SK-N-SH (cell line): ENCODE measurements around the gene TP63. TPM values are rescaled to one million over a fixed set of nuclear protein-coding genes. Genes with fewer than 3 reads are reported as not detected.

Experiments
- CTCF ChIA-PET: fragments of 300-600, 350-600 bp; formaldehyde crosslinking; extraction: SDS; loops from one replicate; lab custom pipeline; 2021; lab: Yijun Ruan, JAX
- POLR2A ChIA-PET: fragments of 350-600 bp; sonication (Branson Sonifier 250); formaldehyde crosslinking; extraction: SDS; loops from one replicate; lab custom pipeline; 2020; ENCODE audit warnings: antibody characterized with exemption, inconsistent platforms; lab: Yijun Ruan, JAX
- DNase-seq: peaks from one replicate; pipeline ENCODE4 v3.0.0; 2012
- H2AFZ ChIP-seq: fragments of 200-600 bp; sonication (generic); 2 replicates; pipeline ENCODE4 v1.8.1; 2016; ENCODE audit warnings: antibody characterized with exemption, mild to moderate bottlenecking, low read depth
- H3F3A ChIP-seq: fragments of 200-600 bp; sonication (generic); replicated peaks from 2 replicates; pipeline ENCODE3; 2016; ENCODE audit warnings: antibody characterized with exemption, mild to moderate bottlenecking; ENCODE audit not compliant: insufficient read depth
- H3K27ac ChIP-seq, 2 experiments: fragments of 200-500 bp in 1 of 2; fragments of 200-600 bp in 1 of 2; sonication (Bioruptor generic) in 1 of 2; sonication (generic), shearing (Covaris generic) in 1 of 2; 2 replicates each; pipeline versions ENCODE4 v1.5.1 to v1.6.1; 2014 to 2016; ENCODE audit warnings: low read depth in 2 of 2, inconsistent platforms in 1 of 2, low read length in 1 of 2, mild to moderate bottlenecking in 1 of 2, mixed read lengths in 1 of 2
- H3K27me3 ChIP-seq: fragments of 200-600 bp; sonication (generic), shearing (Covaris generic); 2 replicates; pipeline ENCODE4 v1.6.1; 2016; ENCODE audit warnings: mixed run types; ENCODE audit not compliant: insufficient read depth
- H3K36me3 ChIP-seq, 2 experiments: fragments of 200-500 bp in 1 of 2; fragments of 200-600 bp in 1 of 2; sonication (Bioruptor generic) in 1 of 2; sonication (generic) in 1 of 2; replicated peaks in 1 of 2; 2 replicates each; pipeline versions ENCODE3 to v1.5.1; 2014 to 2016; ENCODE audit warnings: low read length in 1 of 2, mild to moderate bottlenecking in 1 of 2; ENCODE audit not compliant: insufficient read depth in 2 of 2, control insufficient read depth in 1 of 2
- H3K4me1 ChIP-seq, 2 experiments: fragments of 200-500 bp in 1 of 2; fragments of 200-600 bp in 1 of 2; sonication (Bioruptor generic) in 1 of 2; sonication (generic), shearing (Covaris generic) in 1 of 2; 2 replicates each; pipeline versions ENCODE4 v1.5.1 to v1.6.1; 2014 to 2016; ENCODE audit warnings: low read depth in 1 of 2, low read length in 1 of 2, mixed run types in 1 of 2; ENCODE audit not compliant: insufficient read depth in 2 of 2, control insufficient read depth in 1 of 2
- H3K4me2 ChIP-seq: fragments of 200-600 bp; sonication (generic), shearing (Covaris generic); 2 replicates; pipeline ENCODE4 v1.6.1; 2017; ENCODE audit warnings: mixed run types
- H3K4me3 ChIP-seq, 2 experiments: fragments of 200-500 bp in 1 of 2; fragments of 200-600 bp in 1 of 2; sonication (Bioruptor generic) in 1 of 2; sonication (generic), shearing (Covaris generic) in 1 of 2; 2 replicates each; pipeline versions ENCODE4 v1.5.1 to v1.8.1; 2014 to 2016; ENCODE audit warnings: low read depth in 2 of 2, inconsistent platforms in 1 of 2, low read length in 1 of 2, mild to moderate bottlenecking in 1 of 2, mixed read lengths in 1 of 2, moderate library complexity in 1 of 2
- H3K79me2 ChIP-seq: fragments of 200-600 bp; sonication (generic); 2 replicates; pipeline ENCODE4 v1.8.1; 2017; ENCODE audit warnings: mild to moderate bottlenecking; ENCODE audit not compliant: insufficient read depth
- H3K9ac ChIP-seq: fragments of 200-600 bp; sonication (generic); 2 replicates; pipeline ENCODE4 v1.6.1; 2017; ENCODE audit warnings: mixed run types
- H3K9me2 ChIP-seq: fragments of 200-600 bp; sonication (generic); 2 replicates; pipeline ENCODE4 v1.6.1; 2017; ENCODE audit warnings: mixed run types
- H3K9me3 ChIP-seq: fragments of 200-600 bp; sonication (generic); 2 replicates; pipeline ENCODE4 v1.6.1; 2017; ENCODE audit warnings: mixed run types, mild to moderate bottlenecking, moderate library complexity
- H4K20me1 ChIP-seq: fragments of 200-600 bp; sonication (generic); 2 replicates; pipeline ENCODE4 v1.6.1; 2017; ENCODE audit warnings: mild to moderate bottlenecking, mixed run types; ENCODE audit not compliant: insufficient read depth
- EP300 ChIP-seq, 2 experiments: IDR thresholded peaks; 2 replicates each; pipeline versions ENCODE4 v1.4.0 to v1.6.1; 2012; ENCODE audit warnings: borderline replicate concordance in 1 of 2, low read depth in 1 of 2, low read length in 1 of 2
- FOXJ3 ChIP-seq: sonication (generic); formaldehyde crosslinking; IDR thresholded peaks from 2 replicates; pipeline ENCODE4 v1.5.1; 2020; ENCODE audit warnings: mild to moderate bottlenecking, missing genetic modification reagents
- FOXM1 ChIP-seq: IDR thresholded peaks from 2 replicates; pipeline ENCODE4 v1.4.0; 2012; ENCODE audit warnings: low read depth, mild to moderate bottlenecking
- GATA2 ChIP-seq: sonication (generic); formaldehyde crosslinking; IDR thresholded peaks from 2 replicates; pipeline ENCODE4 v1.5.0; 2020; ENCODE audit warnings: mild to moderate bottlenecking, missing genetic modification reagents
- JUND ChIP-seq: IDR thresholded peaks from 2 replicates; pipeline ENCODE4 v1.4.0; 2012
- MXI1 ChIP-seq: IDR thresholded peaks from 2 replicates; pipeline ENCODE4 v1.6.1; 2012; ENCODE audit warnings: mild to moderate bottlenecking, low read depth, low read length, improper control_type of control experiment
- NFIC ChIP-seq: IDR thresholded peaks from 2 replicates; pipeline ENCODE4 v1.4.0; 2012; ENCODE audit warnings: borderline replicate concordance
- POLR2AphosphoS5 ChIP-seq: IDR thresholded peaks from 2 replicates; pipeline ENCODE4 v1.6.1; 2012; ENCODE audit warnings: low read depth, low read length
- RAD21 ChIP-seq: IDR thresholded peaks from 2 replicates; pipeline ENCODE4 v1.6.1; 2012; ENCODE audit warnings: mild to moderate bottlenecking, low read length
- RCOR1 ChIP-seq: fragments of 150-350 bp; IDR thresholded peaks from 2 replicates; pipeline ENCODE4 v1.6.1; 2017; ENCODE audit warnings: antibody characterized with exemption, low read length
- RFX5 ChIP-seq: IDR thresholded peaks from 2 replicates; pipeline ENCODE4 v1.6.1; 2012; ENCODE audit warnings: mild to moderate bottlenecking, improper control_type of control experiment, low read length
- RXRA ChIP-seq: IDR thresholded peaks from 2 replicates; pipeline ENCODE4 v1.4.0; 2012; ENCODE audit warnings: low read depth, mild to moderate bottlenecking, borderline replicate concordance
- SMC3 ChIP-seq: IDR thresholded peaks from 2 replicates; pipeline ENCODE4 v1.6.1; 2012; ENCODE audit warnings: low read depth, low read length, improper control_type of control experiment
- TCF12 ChIP-seq: IDR thresholded peaks from 2 replicates; pipeline ENCODE4 v1.4.0; 2012
- YY1 ChIP-seq: IDR thresholded peaks from 2 replicates; pipeline ENCODE4 v1.4.0; 2012; ENCODE audit warnings: low read depth, mild to moderate bottlenecking
- WGBS: methylation state at CpG from one replicate; pipeline ENCODE4 v1.1.6; 2017; ENCODE audit warnings: low lambda C conversion rate; 5-methylcytosine and 5-hydroxymethylcytosine counted together
- polyA plus RNA-seq, 3 experiments: library from polyadenylated mRNA; depleted of rRNA; stranded (reverse); fragments of >200 nt; gene quantifications; 2 replicates each; pipeline ENCODE4 v1.2.3, GENCODE V29; 2012
- TF ChIP-seq, protein P1 (sequence below): IDR thresholded peaks from 2 replicates; pipeline ENCODE4 v1.6.1; 2012; ENCODE audit warnings: mild to moderate bottlenecking, low read depth, low read length, moderate library complexity
- TF ChIP-seq, protein P2 (sequence below): IDR thresholded peaks from 2 replicates; pipeline ENCODE4 v1.4.0; 2012; ENCODE audit warnings: low read depth, borderline replicate concordance
- TF ChIP-seq, protein P3 (sequence below): fragments of 150-350 bp; IDR thresholded peaks from 2 replicates; pipeline ENCODE4 v1.6.1; 2016; ENCODE audit warnings: mild to moderate bottlenecking, low read depth, low read length

The TP63 gene
- polyA plus RNA-seq, 1 of the 3 experiments (the other 2 are of a cell fraction), result not detected

DNA sequence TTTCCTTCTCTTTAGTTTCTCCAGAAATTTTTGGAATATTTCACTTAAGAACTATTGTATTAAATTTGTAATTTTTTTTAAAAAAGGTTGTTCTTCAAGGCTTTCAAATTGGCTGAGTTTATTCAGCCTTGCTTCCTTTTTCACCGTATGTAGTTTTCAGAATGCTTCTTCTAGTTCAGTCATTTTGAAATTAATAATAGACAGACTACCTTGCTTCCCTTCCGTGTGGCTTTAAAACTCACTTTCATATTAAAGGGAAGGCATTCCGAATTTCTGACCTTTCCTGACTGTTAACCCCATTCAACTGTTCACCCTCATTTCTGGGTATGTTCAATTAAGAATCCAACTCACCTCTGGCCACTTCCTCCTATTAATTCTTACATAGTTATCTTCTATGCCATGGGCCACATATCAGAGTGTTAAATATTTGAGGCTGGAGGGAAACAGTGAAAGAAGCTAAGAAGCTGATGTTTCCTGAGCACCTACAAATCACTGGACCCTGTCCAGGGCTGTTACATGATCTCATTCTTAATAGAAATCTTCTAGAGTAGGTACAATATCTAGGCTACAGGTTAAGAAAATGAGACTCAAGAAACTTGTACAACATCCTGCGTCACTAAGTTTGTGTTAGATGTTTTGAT lies 252.0 kb downstream of the TP63 start:
- Histone ChIP-seq H2AFZ (no peak overlapping the region), H3K27me3 (peaks cover 7% of the 10 kb centered on the region; the same call in 1 of the 2 replicates), H3F3A (no peaks in the 10 kb centered on the region), H3K4me3 (no peak overlapping the region), H3K9me3 (no peaks in the 10 kb centered on the region), H3K36me3 (no peaks in the 10 kb centered on the region), H3K27ac (no peak overlapping the region), H3K9ac (no peak overlapping the region), H4K20me1 (no peaks in the 10 kb centered on the region), H3K9me2 (no peaks in the 10 kb centered on the region), H3K4me1 (no peaks in the 10 kb centered on the region), H3K4me2 (no peak overlapping the region), H3K79me2 (no peaks in the 10 kb centered on the region)
- WGBS, result 10% methylated on average over 4 of the region's 4 CpGs
- ChIA-PET CTCF (no interaction called here), POLR2A (no interaction called here)
- TF ChIP-seq TCF12, result no peak
- no peak for TF ChIP-seq RXRA
- TF ChIP-seq FOXJ3 (CRISPR knock-in tag), result no peak
- TF ChIP-seq NFIC, result no peak
- no peak for TF ChIP-seq MXI1
- TF ChIP-seq YY1, result no peak
- no peak for TF ChIP-seq RFX5
- no peak for TF ChIP-seq RCOR1
- TF ChIP-seq, protein P1, sequence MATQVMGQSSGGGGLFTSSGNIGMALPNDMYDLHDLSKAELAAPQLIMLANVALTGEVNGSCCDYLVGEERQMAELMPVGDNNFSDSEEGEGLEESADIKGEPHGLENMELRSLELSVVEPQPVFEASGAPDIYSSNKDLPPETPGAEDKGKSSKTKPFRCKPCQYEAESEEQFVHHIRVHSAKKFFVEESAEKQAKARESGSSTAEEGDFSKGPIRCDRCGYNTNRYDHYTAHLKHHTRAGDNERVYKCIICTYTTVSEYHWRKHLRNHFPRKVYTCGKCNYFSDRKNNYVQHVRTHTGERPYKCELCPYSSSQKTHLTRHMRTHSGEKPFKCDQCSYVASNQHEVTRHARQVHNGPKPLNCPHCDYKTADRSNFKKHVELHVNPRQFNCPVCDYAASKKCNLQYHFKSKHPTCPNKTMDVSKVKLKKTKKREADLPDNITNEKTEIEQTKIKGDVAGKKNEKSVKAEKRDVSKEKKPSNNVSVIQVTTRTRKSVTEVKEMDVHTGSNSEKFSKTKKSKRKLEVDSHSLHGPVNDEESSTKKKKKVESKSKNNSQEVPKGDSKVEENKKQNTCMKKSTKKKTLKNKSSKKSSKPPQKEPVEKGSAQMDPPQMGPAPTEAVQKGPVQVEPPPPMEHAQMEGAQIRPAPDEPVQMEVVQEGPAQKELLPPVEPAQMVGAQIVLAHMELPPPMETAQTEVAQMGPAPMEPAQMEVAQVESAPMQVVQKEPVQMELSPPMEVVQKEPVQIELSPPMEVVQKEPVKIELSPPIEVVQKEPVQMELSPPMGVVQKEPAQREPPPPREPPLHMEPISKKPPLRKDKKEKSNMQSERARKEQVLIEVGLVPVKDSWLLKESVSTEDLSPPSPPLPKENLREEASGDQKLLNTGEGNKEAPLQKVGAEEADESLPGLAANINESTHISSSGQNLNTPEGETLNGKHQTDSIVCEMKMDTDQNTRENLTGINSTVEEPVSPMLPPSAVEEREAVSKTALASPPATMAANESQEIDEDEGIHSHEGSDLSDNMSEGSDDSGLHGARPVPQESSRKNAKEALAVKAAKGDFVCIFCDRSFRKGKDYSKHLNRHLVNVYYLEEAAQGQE, result no peak
- no peak for TF ChIP-seq EP300 (IDR thresholded peaks at IDR 0.05; ENCODE audit: borderline replicate concordance in 1 of 2, low read depth in 1 of 2, low read length in 1 of 2)
- TF ChIP-seq GATA2 (CRISPR knock-in tag), result no peak
- no peak for DNase-seq

DNA sequence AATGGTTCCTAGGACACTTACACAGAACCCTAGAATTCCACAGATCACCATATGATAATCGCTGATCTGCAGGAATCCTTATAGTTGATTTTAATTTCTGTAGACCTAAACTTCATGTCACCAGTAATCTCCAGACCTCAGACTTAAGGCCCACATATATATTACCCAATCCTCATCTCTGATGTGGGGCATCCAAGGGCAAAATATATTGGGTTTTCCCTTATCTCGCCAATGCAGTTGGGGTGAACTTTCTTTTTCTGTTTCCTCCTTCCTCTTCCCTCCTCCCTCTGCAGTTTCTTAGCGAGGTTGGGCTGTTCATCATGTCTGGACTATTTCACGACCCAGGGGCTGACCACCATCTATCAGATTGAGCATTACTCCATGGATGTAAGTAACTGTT lies 259.3 kb downstream of the TP63 start:
- POLR2A ChIA-PET, result no interaction called here
- TF ChIP-seq GATA2 (CRISPR knock-in tag), result no peak
- no peak for TF ChIP-seq FOXM1
- TF ChIP-seq, protein P2, sequence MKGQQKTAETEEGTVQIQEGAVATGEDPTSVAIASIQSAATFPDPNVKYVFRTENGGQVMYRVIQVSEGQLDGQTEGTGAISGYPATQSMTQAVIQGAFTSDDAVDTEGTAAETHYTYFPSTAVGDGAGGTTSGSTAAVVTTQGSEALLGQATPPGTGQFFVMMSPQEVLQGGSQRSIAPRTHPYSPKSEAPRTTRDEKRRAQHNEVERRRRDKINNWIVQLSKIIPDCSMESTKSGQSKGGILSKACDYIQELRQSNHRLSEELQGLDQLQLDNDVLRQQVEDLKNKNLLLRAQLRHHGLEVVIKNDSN, result no peak
- TF ChIP-seq, protein P1, result no peak
- no peak for TF ChIP-seq RAD21
- TF ChIP-seq SMC3, result no peak
- no peak for TF ChIP-seq TCF12
- no peak for TF ChIP-seq FOXJ3 (CRISPR knock-in tag)
- no peak for TF ChIP-seq RCOR1
- no peak for TF ChIP-seq JUND
- TF ChIP-seq, protein P3, sequence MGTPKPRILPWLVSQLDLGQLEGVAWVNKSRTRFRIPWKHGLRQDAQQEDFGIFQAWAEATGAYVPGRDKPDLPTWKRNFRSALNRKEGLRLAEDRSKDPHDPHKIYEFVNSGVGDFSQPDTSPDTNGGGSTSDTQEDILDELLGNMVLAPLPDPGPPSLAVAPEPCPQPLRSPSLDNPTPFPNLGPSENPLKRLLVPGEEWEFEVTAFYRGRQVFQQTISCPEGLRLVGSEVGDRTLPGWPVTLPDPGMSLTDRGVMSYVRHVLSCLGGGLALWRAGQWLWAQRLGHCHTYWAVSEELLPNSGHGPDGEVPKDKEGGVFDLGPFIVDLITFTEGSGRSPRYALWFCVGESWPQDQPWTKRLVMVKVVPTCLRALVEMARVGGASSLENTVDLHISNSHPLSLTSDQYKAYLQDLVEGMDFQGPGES, result no peak
- no peak for TF ChIP-seq POLR2AphosphoS5
- no peak for TF ChIP-seq YY1

More for the DNA sequence above, 259.3 kb downstream of the TP63 start:
- Histone ChIP-seq H3K4me1 (no peaks in the 10 kb centered on the region), H3K9me2 (0 out of 2 replicates have a peak, but pooled peaks cover 2% of the 10 kb centered on the region), H3K79me2 (no peaks in the 10 kb centered on the region), H3K36me3 (no peaks in the 10 kb centered on the region), H3K27me3 (no peaks in the 10 kb centered on the region; the same call in 1 of the 2 replicates), H3K4me3 (no peak overlapping the region), H3K4me2 (no peak overlapping the region), H3K9me3 (no peaks in the 10 kb centered on the region), H3F3A (no peaks in the 10 kb centered on the region), H4K20me1 (no peaks in the 10 kb centered on the region), H3K27ac (no peak overlapping the region), H3K9ac (no peak overlapping the region), H2AFZ (no peak overlapping the region)
- DNase-seq, result no peak
- CTCF ChIA-PET, result no interaction called here
- 20% methylated on average over 4 of the region's 4 CpGs for WGBS
